ENCODE results near the gene IL22.

- TF ChIP-seq CTCF (IDR thresholded peaks at IDR 0.05) (no peak), POLR2AphosphoS5 (IDR thresholded peaks at IDR 0.05) (no peak), POLR2A (IDR thresholded peaks at IDR 0.05) (no peak)
Observed at GRCh38 chr12:68259318-68259940, 6.0 kb upstream of the IL22 start.

All from prostate gland (tissue), 2 donors.